KBM-7 (cell line): ENCODE results near the gene KRTAP26-1.

Experiments used
- DNase-seq: peaks from one replicate; pipeline ENCODE4 v3.0.0-alpha.2; 2015
- in situ Hi-C: fragments of 300-500 bp; cut with MboI; formaldehyde crosslinking; loops from 2 replicates; pipeline ENCODE4 v1.14.3; 2020; ENCODE audit warnings: low sequenced_read_pairs, low pct_unique_long_range_greater_than_20kb, mixed read lengths

The KRTAP26-1 gene, protein sequence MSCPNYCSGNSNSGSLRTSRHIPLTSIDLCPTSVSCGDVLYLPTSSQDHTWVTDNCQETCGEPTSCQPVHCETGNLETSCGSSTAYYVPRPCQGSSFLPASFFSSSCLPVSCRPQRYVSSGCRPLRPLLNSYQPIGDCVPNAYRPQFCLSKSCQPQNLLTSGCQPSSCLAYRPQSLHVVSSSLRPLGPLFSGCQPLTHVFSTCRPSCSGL

GRCh38 chr21:30320215-30320614, at the start of gene KRTAP26-1:
Gene KRTAP26-1 (minus strand): TSS chr21:30320315. CDS start chr21:30320035, 280 bp downstream.
- in situ Hi-C loops = no loop called here
- DNase-seq = no peak

DNA sequence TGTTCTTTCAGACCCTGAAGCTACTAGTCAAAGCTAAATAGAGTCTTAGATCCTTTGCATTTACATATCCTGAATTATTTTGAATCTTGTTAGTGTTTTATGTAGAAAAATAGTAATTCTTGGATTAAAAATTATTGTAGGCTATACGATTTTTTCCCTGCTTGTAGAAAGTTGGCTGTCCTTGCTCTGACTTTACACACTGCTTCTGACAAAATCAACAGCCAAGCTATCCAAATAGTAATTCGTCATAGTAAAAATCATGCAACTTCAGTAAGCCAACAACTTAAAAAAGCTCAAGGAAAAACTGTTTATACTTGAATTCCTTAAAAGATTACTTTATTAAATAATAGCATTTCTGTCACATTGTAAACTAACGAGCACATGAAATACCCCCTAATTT, 35.8 kb upstream of the KRTAP26-1 start:
- in situ Hi-C loops = no loop called here
- DNase-seq = no peak

- no peak for DNase-seq
- in situ Hi-C loops = no loop called here
These were observed 34.3 kb upstream of the KRTAP26-1 start for GRCh38 chr21:30354308-30355005.

DNA sequence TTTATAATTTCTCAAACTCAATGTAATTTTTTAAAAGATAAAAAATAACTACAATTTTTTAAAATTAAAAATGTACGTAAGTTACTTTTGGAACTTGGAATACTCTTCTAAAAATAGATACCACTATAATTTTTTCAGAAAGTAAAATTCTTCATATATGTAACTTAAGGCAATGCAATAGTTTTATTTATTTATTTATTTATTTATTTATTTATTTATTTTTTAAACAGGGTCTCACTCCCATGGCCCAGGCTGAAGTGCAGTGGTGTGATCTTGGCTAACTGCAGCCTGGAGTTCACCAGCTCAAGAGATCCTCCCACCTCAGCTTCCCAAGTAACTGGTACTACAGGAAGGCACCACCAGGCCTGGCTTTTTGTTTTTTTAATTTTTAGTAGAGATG, 31.4 kb upstream of the KRTAP26-1 start:
- in situ Hi-C loops = no loop called here
- no peak for DNase-seq

- DNase-seq = no peak
- in situ Hi-C loops = no loop called here
These were observed 29.5 kb upstream of the KRTAP26-1 start for GRCh38 chr21:30349572-30349971.

GRCh38 chr21:30348506-30348905, 28.4 kb upstream of the KRTAP26-1 start, which contains the start of gene KRTAP23-1:
Gene KRTAP23-1 (minus strand): TSS chr21:30348606. CDS start chr21:30348606, 0 bp downstream.
- DNase-seq = no peak
- in situ Hi-C loops = no loop called here

DNA sequence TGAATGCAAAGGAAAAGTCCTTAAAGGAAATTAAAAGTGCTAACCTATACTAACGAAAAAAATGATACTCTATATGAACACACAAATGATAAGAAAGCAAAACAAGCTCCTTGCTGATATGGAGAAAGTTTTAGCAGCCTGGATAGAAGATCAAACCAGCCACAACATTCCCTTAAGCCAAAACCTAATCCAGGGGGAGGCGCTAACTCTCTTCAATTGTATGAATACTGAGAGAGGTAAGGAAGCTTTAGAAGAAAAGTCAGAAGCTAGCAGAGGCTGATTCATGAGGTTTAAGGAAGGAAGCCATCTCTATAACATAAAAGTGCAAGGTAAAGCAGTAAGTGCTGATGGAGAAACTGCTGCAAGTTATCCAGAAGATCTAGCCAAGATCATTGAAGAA, 24.9 kb upstream of the KRTAP26-1 start:
- in situ Hi-C loops = no loop called here
- no peak for DNase-seq

- in situ Hi-C loops = no loop called here
- DNase-seq = peak; percentile 34
These were observed 20.8 kb upstream of the KRTAP26-1 start for GRCh38 chr21:30340714-30341573.

DNA sequence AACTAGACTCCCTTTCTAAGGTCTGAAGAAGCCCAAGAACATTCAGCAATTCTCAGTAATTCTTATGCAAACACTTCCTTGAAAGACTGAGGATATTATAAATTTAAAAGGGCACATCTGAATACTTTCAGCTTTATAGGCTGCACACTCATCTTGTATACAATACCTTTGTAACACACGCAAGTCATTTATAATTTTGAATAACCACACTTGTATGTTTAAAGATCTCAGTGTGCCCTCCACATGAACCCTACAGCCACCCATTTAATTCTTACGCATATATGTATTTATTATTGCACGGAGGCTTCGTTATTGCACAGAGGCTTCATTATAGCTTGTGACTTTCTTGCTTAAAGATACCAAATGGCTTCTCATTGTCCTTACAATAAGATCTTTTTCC, 18.6 kb upstream of the KRTAP26-1 start:
- DNase-seq = no peak
- in situ Hi-C loops = no loop called here

DNA sequence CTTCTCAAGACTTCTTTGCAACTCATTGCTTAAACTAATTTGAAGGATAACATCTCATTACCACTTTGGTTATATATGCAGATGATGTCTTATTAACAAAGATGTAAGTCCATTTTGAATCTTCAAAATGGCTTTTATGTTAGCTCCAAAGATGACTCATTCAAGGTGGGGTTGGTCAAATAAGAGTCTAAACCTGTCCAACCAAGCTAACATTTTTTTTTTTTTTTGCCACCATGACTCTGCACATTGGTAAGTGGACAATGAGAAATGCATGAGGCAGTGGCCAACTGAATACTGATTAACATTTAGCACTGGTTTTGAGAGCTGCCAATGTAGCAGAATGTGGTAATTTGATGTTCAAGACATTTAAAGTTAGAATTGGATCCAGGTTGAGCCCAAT, 17.7 kb upstream of the KRTAP26-1 start:
- no peak for DNase-seq
- in situ Hi-C loops = no loop called here

DNA sequence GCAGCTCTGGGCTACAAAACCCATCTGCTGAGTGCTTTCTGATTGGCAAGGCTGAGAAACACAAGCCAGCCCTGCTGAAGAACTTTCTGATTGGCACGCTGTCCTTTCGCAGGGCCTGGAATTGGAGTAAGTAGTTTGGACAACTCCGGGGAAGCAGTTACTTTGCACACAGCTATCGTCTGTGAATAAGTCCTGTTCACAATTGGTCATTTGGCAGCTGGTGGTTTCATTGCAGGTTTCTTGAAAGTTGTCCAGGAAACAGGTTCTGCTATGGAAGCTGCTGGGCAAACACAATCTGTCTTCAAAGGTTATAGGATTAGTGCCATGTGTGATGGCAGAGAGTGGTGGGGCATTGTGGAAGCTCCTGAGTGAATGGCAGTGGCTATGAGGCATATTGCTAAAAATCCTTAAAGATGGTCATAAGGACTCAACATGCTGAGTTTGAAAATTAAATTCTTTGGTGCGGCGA, 17.2 kb upstream of the KRTAP26-1 start, which contains the start of gene KRTAP27-1:
Gene KRTAP27-1, minus strand, starts transcription at position 419 of the 469 bp plus-strand sequence. Its CDS starts 26 bp downstream, at position 393.
- in situ Hi-C loops = no loop called here
- DNase-seq = no peak

- in situ Hi-C loops = no loop called here
These were observed 16.5 kb upstream of the KRTAP26-1 start for GRCh38 chr21:30336596-30336995.

DNA sequence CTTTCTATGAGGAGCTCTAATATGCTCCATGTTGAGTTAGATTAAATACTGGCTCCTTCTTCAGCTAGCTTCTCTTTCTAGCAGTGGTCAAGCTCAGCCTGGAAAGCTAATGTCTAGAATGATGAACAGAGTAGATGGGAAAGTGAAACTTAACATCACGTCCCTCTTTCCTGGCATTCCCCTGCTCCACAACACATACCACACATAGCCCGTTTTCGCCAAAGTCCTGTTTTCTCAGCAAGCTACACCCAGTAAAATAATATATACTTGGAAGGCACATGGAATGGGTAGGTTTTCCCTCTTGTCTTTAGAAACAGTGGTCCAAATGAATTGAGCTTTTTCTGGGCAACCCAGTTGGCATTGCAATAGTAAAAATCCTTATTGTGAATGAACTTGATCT, 13.6 kb upstream of the KRTAP26-1 start:
- in situ Hi-C loops = no loop called here
- no peak for DNase-seq

More at GRCh38 chr21:30336596-30336995, 16.5 kb upstream of the KRTAP26-1 start:
- DNase-seq = no peak

GRCh38 chr21:30332681-30333080, 12.6 kb upstream of the KRTAP26-1 start:
- in situ Hi-C loops = no loop called here
- DNase-seq = no peak

- in situ Hi-C loops = no loop called here
- no peak for DNase-seq
These were observed 9.2 kb upstream of the KRTAP26-1 start for GRCh38 chr21:30329203-30329875.

- DNase-seq = no peak
- in situ Hi-C loops = no loop called here
These were observed 6.3 kb upstream of the KRTAP26-1 start for GRCh38 chr21:30326390-30326789.

GRCh38 chr21:30315701-30316100, 4.4 kb downstream of the KRTAP26-1 start:
- no peak for DNase-seq
- in situ Hi-C loops = no loop called here

- in situ Hi-C loops = no loop called here
- no peak for DNase-seq
These were observed 13.2 kb downstream of the KRTAP26-1 start for GRCh38 chr21:30306884-30307283.

GRCh38 chr21:30305136-30305535, 15.0 kb downstream of the KRTAP26-1 start:
- in situ Hi-C loops = no loop called here
- DNase-seq = no peak
